Smooth muscle cell (in vitro differentiated cells): Measurements from ENCODE around the gene FCHSD1. TPM values are rescaled to one million over a fixed set of nuclear protein-coding genes. Genes with fewer than 3 reads are reported as not detected.

Experiments
- polyA plus RNA-seq: library from polyadenylated mRNA; unstranded; fragments of >200 nt; fragmentation: Nextera tagmentation; extraction: Ambion mirVana; gene quantifications from 2 replicates; pipeline ENCODE4 v1.2.1, GENCODE V29; 2016
- total RNA-seq: library from RNA; depleted of rRNA; stranded (reverse); fragments of >200 nt; gene quantifications from 2 replicates; pipeline ENCODE4 v1.2.3, GENCODE V29; 2014

The FCHSD1 gene
- total and polyA plus RNA-seq, 2 experiments from 2014 or later: 15.7 to 16.4 TPM

Other genes with a start within 250 kb of the FCHSD1 start
- gene PCDHGA9, start 248.6 kb downstream of the FCHSD1 start, total RNA-seq: 2.9 and 4.0 TPM in 2 replicates
- gene PCDHGA9, start 248.6 kb downstream of the FCHSD1 start, polyA plus RNA-seq: 0.08 and 0.23 TPM in 2 replicates
- 12.4 and 17.1 TPM in 2 replicates for gene PCDHGB6, start 243.4 kb downstream of the FCHSD1 start, total RNA-seq
- gene PCDHGB6, start 243.4 kb downstream of the FCHSD1 start, polyA plus RNA-seq: 9.7 and 12.3 TPM in 2 replicates
- gene PCDHGA10, start 238.4 kb downstream of the FCHSD1 start, total RNA-seq: 24.6 and 24.7 TPM in 2 replicates
- gene PCDHGA10, start 238.4 kb downstream of the FCHSD1 start, polyA plus RNA-seq: 10.9 and 11.1 TPM in 2 replicates
- gene PCDHGB7, start 233.7 kb downstream of the FCHSD1 start, total RNA-seq: 25.3 and 37.5 TPM in 2 replicates
- 21.3 and 24.6 TPM in 2 replicates for gene PCDHGB7, start 233.7 kb downstream of the FCHSD1 start, polyA plus RNA-seq
- gene PCDHGA11, start 230.4 kb downstream of the FCHSD1 start, total RNA-seq: 8.7 and 13.2 TPM in 2 replicates
- gene PCDHGA11, start 230.4 kb downstream of the FCHSD1 start, polyA plus RNA-seq: 7.9 and 8.0 TPM in 2 replicates
- 1.7 and 4.5 TPM in 2 replicates for gene PCDHGA12, start 220.9 kb downstream of the FCHSD1 start, total RNA-seq
- gene PCDHGA12, start 220.9 kb downstream of the FCHSD1 start, polyA plus RNA-seq: 0.42 and 0.86 TPM in 2 replicates
- gene PCDHGC3, start 175.5 kb downstream of the FCHSD1 start, total RNA-seq: 38.2 and 50.3 TPM in 2 replicates
- gene PCDHGC3, start 175.5 kb downstream of the FCHSD1 start, polyA plus RNA-seq: 98.4 and 111 TPM in 2 replicates
- 1.2 and 3.8 TPM in 2 replicates for gene PCDHGC4, start 166.4 kb downstream of the FCHSD1 start, total RNA-seq
- 0.12 and 0.16 TPM in 2 replicates for gene PCDHGC4, start 166.4 kb downstream of the FCHSD1 start, polyA plus RNA-seq
- gene PCDHGC5, start 162.3 kb downstream of the FCHSD1 start, total RNA-seq: 1.8 and 3.4 TPM in 2 replicates
- 1.5 and 3.3 TPM in 2 replicates for gene PCDHGC5, start 162.3 kb downstream of the FCHSD1 start, polyA plus RNA-seq
- gene DIAPH1, start 32.4 kb downstream of the FCHSD1 start, total RNA-seq: 25.2 and 26.7 TPM in 2 replicates
- gene DIAPH1, start 32.4 kb downstream of the FCHSD1 start, polyA plus RNA-seq: 15.4 and 34.7 TPM in 2 replicates
- gene HDAC3, start 14.6 kb downstream of the FCHSD1 start, total RNA-seq: 47.4 and 50.2 TPM in 2 replicates
- gene HDAC3, start 14.6 kb downstream of the FCHSD1 start, polyA plus RNA-seq: 66.9 and 79.8 TPM in 2 replicates
- 2.6 and 4.2 TPM in 2 replicates for gene RELL2, start 14.4 kb downstream of the FCHSD1 start, total RNA-seq
- 7.4 and 8.7 TPM in 2 replicates for gene RELL2, start 14.4 kb downstream of the FCHSD1 start, polyA plus RNA-seq
- gene ARAP3, start 30.8 kb upstream of the FCHSD1 start, total RNA-seq: 4.7 and 9.4 TPM in 2 replicates
- 11.1 and 12.9 TPM in 2 replicates for gene ARAP3, start 30.8 kb upstream of the FCHSD1 start, polyA plus RNA-seq
- gene PCDH1, start 227.0 kb upstream of the FCHSD1 start, total RNA-seq: 4.5 and 14.7 TPM in 2 replicates
- 2.5 and 3.1 TPM in 2 replicates for gene PCDH1, start 227.0 kb upstream of the FCHSD1 start, polyA plus RNA-seq